ENCODE results near the gene DBET.
"Not testable (repeated sequence)": the region's sequence is repeated elsewhere in the genome, so short reads cannot be mapped to it uniquely, and the experiment has no call there.

DBET gene

DNA sequence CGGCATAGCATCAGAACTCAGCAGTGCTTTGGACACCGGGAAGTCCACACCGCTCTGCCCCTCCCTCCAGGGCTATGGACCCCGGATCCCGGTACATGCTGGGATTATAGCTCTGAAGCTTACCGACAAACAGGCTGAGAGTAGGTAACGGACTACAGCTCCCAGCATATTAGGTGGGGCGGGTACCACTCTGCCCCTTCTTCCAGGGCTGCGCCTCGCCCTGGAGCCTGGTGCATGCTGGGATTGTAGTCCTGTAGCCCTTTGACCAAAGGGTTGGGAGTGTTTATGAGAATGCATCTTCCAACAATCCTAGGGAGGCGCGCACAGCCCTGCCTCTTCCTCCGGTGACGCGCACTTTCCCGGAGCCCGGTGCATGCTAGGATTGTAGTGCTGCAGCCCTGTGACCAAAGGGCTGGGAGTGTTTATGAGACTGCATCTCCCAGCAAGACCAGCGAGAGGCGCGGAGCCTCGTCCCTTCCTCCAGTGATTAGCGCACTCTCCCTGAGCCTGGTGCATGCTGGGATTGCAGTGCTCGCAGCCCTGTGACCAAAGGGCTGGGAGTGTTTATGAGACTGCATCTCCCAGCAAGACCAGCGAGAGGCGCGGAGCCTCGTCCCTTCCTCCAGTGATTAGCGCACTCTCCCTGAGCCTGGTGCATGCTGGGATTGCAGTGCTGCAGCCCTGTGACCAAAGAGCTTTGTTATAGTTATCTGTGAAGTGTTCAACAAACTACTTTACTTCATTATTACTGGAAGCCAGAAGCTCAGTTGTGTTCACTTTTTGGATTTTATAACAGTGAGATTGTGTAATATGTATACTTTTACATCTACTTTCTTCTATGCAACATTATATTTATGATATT is 14.7 kb upstream of the DBET start:
- not testable (repeated sequence) for DNase-seq (ENCODE audit: low spot score)

DNA sequence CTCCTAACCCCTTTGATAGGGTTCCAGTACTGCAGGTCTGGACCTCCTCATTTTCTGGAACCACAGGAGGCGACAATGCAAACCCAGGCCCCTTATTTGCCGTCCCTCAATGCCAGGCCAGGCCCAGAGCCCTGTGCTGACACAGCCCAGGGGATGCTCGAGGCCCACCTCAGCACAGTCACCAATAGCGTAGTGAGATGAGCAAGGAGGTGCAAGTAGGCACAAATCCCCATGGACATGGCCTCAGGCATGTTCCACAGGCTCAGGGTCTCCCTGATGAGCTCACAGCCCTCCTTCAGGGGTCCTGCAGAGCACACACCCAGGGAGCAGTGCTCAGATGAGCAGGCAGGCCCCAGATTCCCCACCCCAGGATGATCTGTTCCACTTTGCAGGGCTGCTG is 5.3 kb upstream of the DBET start:
- DNase-seq (ENCODE audit: low spot score), result not testable (repeated sequence)

DNA sequence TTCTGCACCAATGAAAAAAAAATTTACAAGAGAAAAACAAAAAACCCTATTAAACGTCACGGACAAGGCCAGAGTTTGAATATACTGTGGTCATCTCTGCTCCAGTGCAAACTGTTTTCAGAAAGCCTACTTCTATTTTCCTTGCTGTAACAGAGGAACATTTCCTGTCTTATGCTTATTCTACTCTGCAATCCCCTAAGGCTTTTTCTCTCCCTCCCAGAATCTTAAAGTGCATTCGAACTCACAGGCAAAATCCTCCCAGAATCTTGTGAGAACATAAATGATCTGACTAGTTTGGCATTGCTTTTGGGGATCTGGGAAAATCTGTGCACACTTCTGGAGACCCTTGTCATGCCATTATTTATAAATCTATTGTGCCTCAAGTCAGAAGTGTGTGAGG is 503 bp downstream of the DBET start:
- DNase-seq (ENCODE audit: low spot score), result not testable (repeated sequence)

DNA sequence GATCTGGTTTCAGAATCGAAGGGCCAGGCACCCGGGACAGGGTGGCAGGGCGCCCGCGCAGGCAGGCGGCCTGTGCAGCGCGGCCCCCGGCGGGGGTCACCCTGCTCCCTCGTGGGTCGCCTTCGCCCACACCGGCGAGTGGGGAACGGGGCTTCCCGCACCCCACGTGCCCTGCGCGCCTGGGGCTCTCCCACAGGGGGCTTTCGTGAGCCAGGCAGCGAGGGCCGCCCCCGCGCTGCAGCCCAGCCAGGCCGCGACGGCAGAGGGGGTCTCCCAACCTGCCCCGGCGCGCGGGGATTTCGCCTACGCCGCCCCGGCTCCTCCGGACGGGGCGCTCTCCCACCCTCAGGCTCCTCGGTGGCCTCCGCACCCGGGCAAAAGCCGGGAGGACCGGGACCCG is 4.0 kb downstream of the DBET start:
- not testable (repeated sequence) for DNase-seq (ENCODE audit: low spot score)

DNA sequence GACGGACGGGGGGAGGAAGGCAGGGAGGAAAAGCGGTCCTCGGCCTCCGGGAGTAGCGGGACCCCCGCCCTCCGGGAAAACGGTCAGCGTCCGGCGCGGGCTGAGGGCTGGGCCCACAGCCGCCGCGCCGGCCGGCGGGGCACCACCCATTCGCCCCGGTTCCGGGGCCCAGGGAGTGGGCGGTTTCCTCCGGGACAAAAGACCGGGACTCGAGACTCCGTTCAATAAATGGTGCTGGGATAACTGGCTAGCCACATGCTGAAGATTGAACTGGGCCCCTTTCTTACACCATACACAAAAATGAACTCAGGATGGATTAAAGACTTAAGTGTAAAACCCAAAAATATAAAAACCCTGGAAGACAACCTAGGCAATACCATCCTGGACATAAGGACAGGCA is 28.8 kb downstream of the DBET start:
- DNase-seq (ENCODE audit: low spot score), result not testable (repeated sequence)

DNA sequence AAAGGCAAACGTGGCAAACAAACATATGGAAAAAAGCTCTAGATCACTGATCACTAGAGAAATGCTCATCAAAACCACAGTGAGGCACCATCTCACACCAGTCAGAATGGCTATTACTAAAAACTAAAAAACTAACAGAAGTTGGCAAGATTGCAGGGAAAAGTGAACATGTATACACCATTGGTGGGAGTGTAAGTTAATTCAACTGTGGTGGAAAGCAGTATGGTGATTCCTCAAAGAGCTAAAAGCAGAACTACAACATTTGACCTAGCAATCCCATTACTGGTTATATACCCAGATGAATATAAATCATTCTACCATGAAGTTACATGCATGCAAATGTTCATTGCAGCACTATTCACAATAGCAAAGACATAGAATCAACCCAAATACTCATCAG is 29.7 kb downstream of the DBET start:
- DNase-seq (ENCODE audit: low spot score), result not testable (repeated sequence)

DNA sequence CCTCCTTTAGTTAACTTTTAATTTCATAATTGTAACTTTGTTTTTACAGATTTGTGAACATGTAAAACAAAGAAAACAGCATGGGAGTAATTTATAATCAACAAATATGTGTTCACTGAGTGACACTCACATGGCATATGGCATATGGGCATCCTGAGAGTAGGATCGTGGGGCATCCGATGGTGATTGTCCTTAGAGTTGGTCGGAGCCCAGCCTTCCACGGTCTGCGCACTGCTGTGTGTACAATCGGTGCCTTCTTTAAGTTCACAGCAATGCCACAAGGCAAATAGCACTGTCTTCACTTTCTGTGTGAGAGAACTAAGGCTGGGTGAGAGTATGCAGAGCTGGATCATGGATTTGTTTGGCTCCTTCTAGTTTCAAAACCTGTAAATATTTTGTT is 31.0 kb downstream of the DBET start:
- not testable (repeated sequence) for DNase-seq (ENCODE audit: low spot score)

DNA sequence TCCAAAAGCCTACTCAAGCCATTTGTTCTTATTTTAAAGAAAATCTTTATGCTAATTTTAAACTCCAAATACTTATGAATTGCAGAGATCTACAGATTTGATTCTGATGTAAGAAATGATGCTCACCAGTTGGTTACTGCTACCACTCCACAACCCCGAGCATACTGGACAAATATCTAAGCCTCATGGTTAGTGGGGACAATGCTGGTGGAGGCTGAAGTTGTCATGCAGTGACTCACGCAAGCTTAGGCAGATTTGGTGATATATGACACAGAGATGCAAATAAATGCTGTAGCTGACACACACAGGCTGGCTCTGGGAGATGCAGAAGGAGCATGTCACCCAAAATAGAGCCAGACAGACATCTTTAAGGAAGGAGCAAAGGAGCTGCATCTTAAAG is 35.3 kb downstream of the DBET start:
- not testable (repeated sequence) for DNase-seq (ENCODE audit: low spot score)

DNA sequence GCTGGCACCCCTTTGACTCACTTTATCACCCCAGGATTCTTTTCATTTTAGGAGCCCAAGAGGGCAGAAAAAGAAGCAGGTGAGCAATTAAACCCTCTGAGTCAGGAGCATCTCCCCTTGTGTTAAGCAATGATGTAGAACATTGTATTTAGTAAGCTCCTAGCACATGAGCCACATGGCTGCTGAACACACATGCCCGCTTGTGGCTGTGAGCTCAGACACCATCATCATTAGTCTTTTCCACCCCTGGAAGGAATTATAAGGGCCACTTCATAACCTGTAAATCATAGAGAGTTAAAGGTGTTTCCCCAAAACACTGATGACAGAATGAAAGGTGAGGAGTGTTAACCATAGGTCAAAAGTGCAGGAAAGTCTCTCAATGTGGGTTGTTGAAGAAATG is 37.2 kb downstream of the DBET start:
- not testable (repeated sequence) for DNase-seq (ENCODE audit: low spot score)

DNA sequence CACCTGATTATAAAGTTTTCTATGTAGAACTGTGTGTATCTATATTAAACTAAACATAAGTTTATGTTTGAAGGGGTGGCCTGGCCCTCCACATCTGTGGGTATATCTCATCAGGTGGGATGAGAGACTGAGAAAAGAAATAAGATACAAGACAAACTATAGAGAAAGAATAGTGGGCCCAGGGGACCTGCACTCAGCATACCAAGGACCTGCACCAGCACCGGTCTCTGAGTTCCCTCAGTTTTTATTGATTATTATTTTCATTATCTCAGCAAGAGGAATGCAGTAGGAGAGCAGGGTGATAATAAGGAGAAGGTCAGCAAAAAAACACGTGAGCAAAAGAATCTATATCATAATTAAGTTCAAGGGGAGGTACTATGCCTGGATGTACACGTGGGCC is 41.9 kb downstream of the DBET start:
- DNase-seq (ENCODE audit: low spot score), result not testable (repeated sequence)

DNA sequence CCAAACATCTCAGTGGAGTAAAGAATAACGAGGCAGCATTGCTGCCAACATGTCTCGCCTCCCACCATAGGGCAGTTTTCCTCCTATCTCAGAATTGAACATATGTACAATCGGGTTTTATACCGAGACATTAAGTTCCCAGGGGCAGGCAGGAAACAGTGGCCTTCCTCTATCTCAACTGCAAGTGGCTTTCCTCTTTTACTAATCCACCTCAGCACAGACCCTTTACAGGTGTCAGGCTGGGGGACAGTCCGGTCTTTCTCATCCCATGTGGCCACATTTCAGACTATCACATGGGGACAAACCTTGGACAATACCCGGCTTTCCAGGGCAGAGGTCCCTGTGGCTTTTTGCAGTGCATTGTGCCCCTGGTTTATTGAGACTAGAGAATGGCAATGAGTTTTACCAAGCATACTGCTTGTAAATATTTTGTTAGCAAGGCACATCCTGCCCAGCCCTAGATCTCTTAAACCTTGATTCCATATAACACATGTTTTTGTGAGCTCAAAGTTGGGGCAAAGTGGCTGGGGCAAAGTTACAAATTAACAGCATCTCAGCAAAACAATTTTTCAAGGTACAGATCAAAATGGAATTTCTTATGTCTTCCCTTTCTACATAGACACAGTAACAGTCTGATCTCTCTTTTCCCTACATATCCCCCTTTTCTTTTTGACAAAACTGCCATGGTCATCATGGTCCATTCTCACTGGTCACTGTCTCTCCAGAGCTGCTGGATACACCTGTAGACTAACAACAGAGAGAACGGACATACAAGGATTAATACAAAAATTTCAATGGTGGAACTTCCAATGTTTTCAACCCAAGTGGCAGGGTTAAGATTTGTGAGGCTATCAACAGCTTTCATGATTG is 42.5 kb downstream of the DBET start:
- DNase-seq (ENCODE audit: low spot score), result peak; percentile 7

DNA sequence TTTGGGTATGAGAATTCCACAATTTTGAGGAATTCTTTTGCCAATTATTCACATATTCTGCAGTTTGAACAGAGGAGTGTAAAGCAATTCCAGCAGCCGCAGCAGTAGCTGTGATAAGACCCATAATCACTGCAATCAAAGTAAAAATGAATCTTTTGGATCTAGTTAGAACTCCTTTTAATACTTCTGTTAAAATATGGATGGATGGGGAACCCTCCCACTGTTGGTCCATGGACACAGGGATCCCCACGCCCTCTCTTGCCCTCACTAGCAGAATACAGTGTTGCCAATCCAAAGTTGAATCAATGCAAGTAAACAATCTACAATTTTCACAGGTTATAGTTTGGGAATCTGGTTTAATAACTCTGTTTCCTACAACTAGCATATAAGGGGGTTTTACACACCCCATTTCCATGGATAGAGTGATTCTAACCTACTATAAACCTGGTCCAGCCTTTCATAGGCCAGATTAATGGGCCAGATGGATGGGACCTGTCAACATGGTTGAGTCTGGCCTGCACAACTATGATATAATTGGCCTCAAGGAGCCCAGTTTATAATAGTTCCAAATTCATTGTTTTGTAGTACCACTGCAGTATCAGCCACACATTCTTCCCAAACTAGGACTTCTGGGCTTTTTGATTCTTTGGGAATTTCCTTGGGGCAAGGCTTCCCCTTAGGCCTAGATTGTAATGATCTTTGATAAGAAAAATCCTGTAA is 43.6 kb downstream of the DBET start:
- DNase-seq (ENCODE audit: low spot score), result peak; percentile 8

DNA sequence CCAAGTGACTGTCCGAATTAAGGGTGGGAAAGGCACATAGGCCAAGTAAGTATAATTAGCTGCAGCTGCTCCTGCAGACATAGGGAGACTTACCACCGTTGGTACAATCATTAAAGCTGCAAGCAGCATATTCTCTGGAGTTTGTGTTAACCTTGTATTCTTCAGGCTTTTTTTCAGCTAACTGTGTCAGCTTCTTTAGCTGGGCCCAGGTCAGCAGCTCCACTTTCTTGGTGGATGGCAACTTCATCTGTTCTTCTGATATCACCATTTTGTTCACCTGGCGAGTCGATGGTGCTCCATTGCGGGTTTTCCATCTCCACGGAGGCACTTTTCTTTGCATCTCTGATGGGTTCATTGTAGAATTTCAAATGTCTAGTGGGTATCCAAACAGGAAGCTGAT is 44.5 kb downstream of the DBET start:
- peak; percentile 6 for DNase-seq (ENCODE audit: low spot score)

DNA sequence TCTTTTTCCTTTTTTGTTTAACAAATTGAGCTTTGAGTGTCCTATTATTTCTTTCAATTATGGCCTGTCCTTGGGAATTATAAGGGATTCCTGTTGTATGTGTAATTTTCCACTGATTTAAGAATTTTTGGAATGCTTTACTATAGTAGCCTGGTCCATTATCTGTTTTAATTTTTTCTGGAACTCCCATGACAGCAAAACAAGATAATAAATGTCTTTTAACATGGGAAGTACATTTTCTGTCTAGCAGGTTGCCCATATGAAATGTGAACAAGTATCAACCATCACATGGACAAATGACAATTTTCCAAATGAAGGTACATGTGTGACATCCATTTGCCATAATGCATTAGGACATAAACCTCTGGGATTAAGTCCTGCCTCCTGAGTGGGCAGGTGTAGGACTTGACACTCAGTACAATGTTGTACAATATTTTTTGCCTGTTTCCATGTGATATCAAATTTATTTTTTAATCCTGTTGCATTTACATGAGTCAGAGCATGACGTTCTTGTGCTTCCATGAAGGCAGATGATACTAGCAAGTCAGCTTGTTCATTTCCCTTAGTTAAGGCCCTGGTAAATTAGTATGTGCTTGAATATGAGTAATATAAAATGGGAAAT is 45.2 kb downstream of the DBET start:
- DNase-seq (ENCODE audit: low spot score), result not testable (repeated sequence)

DNA sequence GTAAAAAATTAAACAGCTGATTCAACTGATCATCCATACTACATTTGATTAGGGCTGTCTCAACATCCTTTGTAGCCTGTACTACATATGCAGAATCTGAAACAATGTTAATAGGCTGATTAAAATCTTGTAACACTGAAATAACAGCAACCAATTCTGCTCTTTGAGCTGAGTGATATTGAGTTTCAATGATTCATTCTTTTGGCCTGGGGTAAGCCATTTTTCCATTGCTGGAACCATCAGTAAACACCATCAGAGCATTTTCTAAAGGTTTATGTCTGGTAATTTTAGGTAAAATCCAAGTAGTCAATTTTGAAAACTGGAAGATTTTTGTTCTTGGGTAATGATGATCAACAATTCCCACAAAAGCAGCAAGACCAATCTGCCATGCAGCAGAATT is 45.7 kb downstream of the DBET start:
- not testable (repeated sequence) for DNase-seq (ENCODE audit: low spot score)

DNA sequence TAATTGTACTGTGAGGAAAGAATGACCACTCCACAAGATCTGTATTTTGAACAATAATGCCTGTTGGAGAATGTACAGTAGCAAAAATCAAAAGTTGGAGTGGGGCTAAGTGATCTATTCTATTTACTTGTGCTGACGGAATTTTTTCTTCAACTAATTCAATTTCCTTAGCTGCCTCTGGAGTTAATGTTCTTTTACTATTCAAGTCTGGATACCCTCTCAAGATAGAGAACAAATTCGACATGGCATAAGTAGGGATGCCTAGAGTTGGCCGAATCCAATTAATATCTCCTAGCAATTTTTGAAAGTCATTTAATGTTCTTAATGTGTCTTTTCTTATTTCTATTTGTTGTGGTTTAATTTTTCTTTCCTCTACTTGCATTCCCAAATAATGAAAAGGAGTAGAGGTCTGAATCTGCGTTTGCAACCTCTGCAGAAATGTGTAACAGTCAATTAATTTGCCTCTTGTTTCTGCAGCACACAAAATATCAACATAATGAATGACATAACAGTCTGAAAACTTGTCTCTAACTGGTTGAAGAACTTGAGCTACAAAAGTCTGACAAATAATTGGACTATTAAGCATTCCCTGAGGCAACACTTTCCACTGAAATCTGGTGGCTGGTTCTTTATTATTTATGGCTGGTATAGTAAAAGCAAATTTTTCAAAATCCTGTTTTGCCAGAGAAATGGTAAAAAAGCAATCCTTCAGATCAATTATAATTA is 46.4 kb downstream of the DBET start:
- DNase-seq (ENCODE audit: low spot score), result not testable (repeated sequence)

DNA sequence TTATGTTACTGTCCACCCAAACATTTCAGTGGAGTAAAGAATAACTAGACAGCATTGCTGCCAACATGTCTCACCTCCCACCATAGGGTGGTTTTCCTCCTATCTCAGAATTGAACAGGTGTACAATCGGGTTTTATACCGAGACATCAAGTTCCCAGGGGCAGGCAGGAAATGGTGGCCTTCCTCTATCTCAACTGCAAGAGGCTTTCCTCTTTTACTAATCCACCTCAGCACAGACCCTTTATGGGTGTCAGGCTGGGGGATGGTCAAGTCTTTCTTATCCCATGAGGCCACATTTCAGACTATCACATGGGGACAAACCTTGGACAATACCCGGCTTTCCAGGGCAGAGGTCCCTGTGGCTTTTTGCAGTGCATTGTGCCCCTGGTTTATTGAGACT is 48.6 kb downstream of the DBET start:
- DNase-seq (ENCODE audit: low spot score), result not testable (repeated sequence)

DNA sequence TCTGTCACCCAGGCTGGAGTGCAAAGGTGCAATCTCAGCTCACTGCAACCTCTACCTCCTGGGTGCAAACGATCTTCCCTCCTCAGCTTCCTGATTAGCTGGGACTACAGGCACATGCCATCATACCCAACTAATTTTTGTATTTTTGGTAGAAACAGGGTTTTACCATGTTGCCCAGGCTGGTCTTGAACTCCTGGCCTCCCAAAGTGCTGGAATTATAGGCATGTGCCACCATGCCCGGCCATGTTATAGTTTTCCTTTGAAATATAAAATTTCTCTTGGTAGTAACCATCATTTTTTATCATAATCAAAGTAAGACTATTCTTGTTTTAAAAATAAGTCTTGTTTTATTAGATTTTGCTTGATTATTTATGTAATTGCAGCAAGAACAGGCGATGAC is 50.7 kb downstream of the DBET start:
- DNase-seq (ENCODE audit: low spot score), result not testable (repeated sequence)
